ENCODE data around the gene ARL2.

DNA sequence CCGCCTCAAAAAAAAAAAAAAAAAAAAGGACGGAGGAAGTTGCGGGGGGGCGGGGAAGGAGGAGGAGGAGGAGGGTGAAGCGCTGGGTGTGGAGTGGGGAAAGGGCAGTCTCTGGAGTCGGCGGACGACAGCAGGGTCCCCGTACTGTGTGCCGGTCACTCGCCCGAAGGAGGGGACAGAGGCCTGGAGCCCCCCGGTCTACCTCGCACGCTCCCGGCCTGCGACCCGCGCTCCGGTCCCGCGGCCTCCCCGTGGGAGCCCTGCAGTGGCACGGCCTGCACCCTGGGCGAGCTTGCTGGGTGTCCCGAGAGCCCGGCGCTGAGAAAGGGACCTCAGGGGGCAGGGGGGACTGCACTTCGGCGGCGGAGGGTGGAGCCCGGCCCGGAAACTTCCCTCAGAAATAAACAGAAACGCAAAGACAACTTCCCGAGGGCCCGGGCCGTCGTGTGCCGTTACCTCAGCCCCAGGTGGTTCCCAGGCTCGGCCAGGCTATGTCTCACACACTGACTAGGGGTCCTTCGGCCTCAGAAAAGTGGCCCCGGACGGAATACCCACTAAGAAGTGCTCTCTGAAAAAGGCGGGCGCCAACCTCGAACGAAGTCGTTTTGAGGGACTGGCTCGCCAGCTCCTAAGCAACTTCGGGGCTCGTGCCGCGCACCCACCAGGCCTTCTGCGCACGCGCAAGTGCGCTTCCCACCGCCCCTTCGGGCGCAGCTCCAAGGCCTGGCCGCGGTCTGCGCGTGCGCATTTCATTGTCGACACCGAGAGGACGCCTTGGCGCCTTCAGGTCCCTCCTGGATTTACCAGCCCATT, 42.3 kb upstream of the ARL2 start, which contains the start of gene MAJIN:
- TF ChIP-seq CTCF (IDR thresholded peaks at IDR 0.05) (no peak), POLR2A (IDR thresholded peaks at IDR 0.05) (peak in 2 of 3 donors; percentile 21 to 26)
